GM12864 (cell line): ENCODE results near the gene MT1E.
"Not testable (repeated sequence)": the region's sequence is repeated elsewhere in the genome, so short reads cannot be mapped to it uniquely, and the experiment has no call there.

ENCODE experiments used
- DNase-seq: peaks from one replicate; pipeline ENCODE4 v3.0.0-alpha.2; 2011; ENCODE audit warnings: low read depth
- H3K4me3 ChIP-seq: 2 replicates; pipeline ENCODE4 v1.5.1; 2011; ENCODE audit warnings: mild to moderate bottlenecking, low read depth, low read length, control low read depth
- TF ChIP-seq, protein P1 (sequence below): IDR thresholded peaks from 2 replicates; pipeline ENCODE4 v1.5.1; 2011; ENCODE audit warnings: low read depth, mild to moderate bottlenecking, moderate library complexity, low read length, control low read depth, inconsistent platforms; ENCODE audit errors: missing control alignments

The MT1E gene

DNA sequence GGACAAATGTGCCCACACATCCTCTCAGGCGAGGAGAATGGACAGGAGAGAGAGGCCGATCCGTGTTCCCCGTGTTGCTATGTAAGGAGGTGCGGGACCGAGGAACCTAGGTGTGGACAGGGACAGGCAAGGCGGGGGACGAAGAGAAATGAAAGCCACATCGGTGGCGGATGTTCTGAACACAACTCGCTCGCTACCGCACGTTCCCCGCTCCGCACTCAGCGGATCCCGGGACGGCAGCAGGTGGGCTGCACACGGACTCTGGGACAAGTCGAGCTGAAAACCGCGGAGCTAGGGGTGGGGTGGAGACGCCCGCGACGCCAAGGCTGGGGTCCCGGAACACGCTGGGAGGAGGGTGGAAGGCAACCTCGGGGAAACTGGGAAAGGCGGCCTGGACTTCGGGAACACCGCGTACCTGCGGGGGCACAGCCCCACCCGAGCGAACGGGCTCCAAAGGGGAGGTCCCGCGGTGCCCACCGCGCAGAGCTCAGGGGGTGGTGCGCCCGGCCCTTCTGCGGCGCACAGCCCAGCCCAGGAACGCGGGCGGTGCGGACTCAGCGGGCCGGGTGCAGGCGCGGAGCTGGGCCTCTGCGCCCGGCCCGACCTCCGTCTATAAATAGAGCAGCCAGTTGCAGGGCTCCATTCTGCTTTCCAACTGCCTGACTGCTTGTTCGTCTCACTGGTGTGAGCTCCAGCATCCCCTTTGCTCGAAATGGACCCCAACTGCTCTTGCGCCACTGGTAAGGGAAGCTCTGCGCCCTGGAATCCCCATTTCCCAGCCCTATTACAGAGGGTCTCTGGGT, at the start of gene MT1E:
Gene MT1E, plus strand, starts transcription at position 642 of the 803 bp plus-strand sequence. Its CDS starts 71 bp downstream, at position 713.
- no peak within 1 kb of the TSS for H3K4me3 ChIP-seq
- DNase-seq: no peak
- TF ChIP-seq, protein P1, sequence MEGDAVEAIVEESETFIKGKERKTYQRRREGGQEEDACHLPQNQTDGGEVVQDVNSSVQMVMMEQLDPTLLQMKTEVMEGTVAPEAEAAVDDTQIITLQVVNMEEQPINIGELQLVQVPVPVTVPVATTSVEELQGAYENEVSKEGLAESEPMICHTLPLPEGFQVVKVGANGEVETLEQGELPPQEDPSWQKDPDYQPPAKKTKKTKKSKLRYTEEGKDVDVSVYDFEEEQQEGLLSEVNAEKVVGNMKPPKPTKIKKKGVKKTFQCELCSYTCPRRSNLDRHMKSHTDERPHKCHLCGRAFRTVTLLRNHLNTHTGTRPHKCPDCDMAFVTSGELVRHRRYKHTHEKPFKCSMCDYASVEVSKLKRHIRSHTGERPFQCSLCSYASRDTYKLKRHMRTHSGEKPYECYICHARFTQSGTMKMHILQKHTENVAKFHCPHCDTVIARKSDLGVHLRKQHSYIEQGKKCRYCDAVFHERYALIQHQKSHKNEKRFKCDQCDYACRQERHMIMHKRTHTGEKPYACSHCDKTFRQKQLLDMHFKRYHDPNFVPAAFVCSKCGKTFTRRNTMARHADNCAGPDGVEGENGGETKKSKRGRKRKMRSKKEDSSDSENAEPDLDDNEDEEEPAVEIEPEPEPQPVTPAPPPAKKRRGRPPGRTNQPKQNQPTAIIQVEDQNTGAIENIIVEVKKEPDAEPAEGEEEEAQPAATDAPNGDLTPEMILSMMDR: no peak

GRCh38 chr16:56576585-56577299, 48.8 kb upstream of the MT1E start:
- no peak overlapping the region for H3K4me3 ChIP-seq
- peak; percentile 37 for DNase-seq
- TF ChIP-seq, protein P1: peak; percentile 95

GRCh38 chr16:56577300-56577625, 48.3 kb upstream of the MT1E start:
- TF ChIP-seq, protein P1: no peak
- H3K4me3 ChIP-seq: no peak overlapping the region
- no peak for DNase-seq

DNA sequence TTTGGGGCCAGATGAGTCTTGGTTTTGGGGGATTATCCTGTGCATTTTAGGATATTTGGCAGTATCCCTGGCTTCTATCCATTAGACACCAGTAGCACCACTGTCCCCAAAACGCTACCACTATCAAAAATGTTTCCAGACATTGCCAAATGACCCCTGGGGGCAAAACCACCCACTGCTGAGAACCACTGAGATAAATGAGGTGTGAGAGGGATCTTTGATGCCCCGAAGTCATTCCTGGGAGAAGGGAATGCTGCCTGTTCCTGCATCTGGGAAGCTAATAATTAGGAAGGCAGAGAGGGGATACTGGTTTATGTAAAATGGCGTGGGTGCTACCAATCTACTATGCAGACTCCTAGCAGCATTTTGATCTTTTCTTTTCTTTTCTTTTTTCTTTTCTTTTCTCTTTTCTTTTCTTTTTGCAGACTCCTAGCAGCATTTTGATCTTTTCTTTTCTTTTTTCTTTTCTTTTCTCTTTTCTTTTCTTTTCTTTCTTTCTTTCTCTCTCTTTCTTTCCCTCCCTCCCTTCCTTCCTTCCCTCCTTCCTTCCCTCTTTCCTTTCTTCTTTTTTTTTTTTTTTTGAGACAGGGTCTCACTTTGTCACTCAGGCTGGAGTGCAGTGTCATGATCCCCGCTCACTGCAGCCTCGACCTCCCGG, 45.1 kb upstream of the MT1E start:
- H3K4me3 ChIP-seq: no peak overlapping the region
- no peak for DNase-seq
- TF ChIP-seq, protein P1: no peak

GRCh38 chr16:56582911-56583310, 42.7 kb upstream of the MT1E start:
- H3K4me3 ChIP-seq, DNase-seq: not testable (repeated sequence)

DNA sequence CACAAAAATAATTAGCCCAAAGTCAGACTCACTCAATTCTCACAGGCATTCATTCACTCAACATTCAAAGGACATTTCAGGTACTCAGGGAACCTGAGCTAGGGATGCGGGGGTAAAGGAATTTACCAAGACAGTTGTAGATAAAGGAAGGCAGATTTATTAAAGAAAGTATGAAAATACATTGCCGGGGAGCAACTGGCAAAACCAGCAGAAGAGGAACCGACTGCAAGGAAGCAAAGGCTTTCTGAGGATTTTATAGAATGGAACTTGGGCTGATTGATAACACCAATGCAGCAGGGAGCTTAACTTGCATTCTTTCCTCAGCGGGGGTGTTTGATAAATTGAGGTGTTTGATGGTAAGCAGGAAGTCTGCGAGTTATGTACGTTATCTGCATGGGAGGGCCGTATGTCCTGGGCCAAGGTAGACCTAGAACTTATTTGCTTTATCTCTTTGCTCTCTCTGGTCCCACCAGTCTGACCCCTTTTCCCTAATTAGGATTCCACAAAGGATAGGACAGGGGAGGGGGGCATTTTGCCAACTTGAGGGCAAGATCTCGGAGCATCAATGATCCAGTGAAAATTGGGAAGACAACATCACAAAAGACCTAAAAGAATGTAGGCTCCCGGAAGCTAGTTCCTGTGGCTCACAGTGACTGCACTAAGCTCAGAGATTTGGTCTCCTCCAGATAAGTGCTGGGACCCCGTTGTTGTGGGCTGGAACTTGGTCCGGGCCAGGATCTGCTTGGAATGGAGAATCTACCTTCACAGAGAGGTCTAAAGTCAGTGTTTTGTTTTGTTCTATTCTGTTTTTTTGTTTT, 42.0 kb upstream of the MT1E start:
- H3K4me3 ChIP-seq: no peak overlapping the region
- DNase-seq: no peak
- TF ChIP-seq, protein P1: no peak
